B cell (primary cell): ENCODE data around the gene KCNK1. TPM values are rescaled to one million over a fixed set of nuclear protein-coding genes. Genes with fewer than 3 reads are reported as not detected.

Experiments used
- ATAC-seq: fragments of 200-7000 bp; cut with Tn5 transposase; one replicate; pipeline ENCODE4 v1.10.0; 2021; ENCODE audit warnings: low read depth, mild to moderate bottlenecking, moderate number of reproducible peaks, moderate library complexity
- CTCF ChIA-PET: fragments of 350-600 bp; sonication (Branson Sonifier 250); formaldehyde crosslinking; loops from one replicate; lab custom pipeline; 2021; ENCODE audit warnings: antibody characterized with exemption, inconsistent platforms; lab: Charles Lee
- POLR2A ChIA-PET: fragments of 350-600 bp; sonication (Branson Sonifier 250); formaldehyde crosslinking; loops from one replicate; lab custom pipeline; 2021; ENCODE audit warnings: antibody characterized with exemption; lab: Charles Lee
- DNase-seq: peaks from one replicate; pipeline ENCODE4 v3.0.0; 2013
- H2AFZ ChIP-seq: 2 replicates; pipeline ENCODE4 v1.6.1; 2012; ENCODE audit warnings: mild to moderate bottlenecking, low read depth, low read length; ENCODE audit not compliant: insufficient read depth, poor library complexity, severe bottlenecking
- H3K27ac ChIP-seq, 2 donors: 1 replicate in 1 of 2; 2 replicates in 1 of 2; pipeline ENCODE4 v1.5.1; 2012 to 2013; ENCODE audit warnings: low read length in 2 of 2, mild to moderate bottlenecking in 2 of 2, moderate library complexity in 1 of 2
- H3K27me3 ChIP-seq, 4 experiments: fragments of 200-600 bp in 1 of 4; sonication (generic) in 1 of 4; replicated peaks in 1 of 4; 1 replicate in 2 of 4; 2 replicates in 2 of 4; pipeline versions ENCODE4 v1.6.1 to v1.7.0; 2013 to 2016; ENCODE audit warnings: low read length in 3 of 4, mild to moderate bottlenecking in 2 of 4, mixed read lengths in 1 of 4, moderate library complexity in 1 of 4; ENCODE audit not compliant: insufficient read depth in 4 of 4, control insufficient read depth in 3 of 4; ENCODE audit errors: control extremely low read depth in 1 of 4
- H3K36me3 ChIP-seq, 2 experiments: replicated peaks in 1 of 2; 1 replicate in 1 of 2; 2 replicates in 1 of 2; pipeline versions ENCODE4 v1.6.1 to v1.7.1; 2013; ENCODE audit warnings: low read length in 1 of 2; ENCODE audit not compliant: insufficient read depth in 2 of 2, control insufficient read depth in 1 of 2; ENCODE audit errors: control extremely low read depth in 1 of 2, extremely low read depth in 1 of 2
- H3K4me1 ChIP-seq, 2 donors: fragments of 200-600 bp in 1 of 2; sonication (generic) in 1 of 2; 1 replicate in 1 of 2; 2 replicates in 1 of 2; pipeline versions ENCODE4 v1.5.1 to v1.6.1; 2013 to 2017; ENCODE audit warnings: low read length in 2 of 2; ENCODE audit not compliant: control insufficient read depth in 2 of 2, insufficient read depth in 2 of 2
- H3K4me2 ChIP-seq: replicated peaks from 2 replicates; pipeline ENCODE3; 2012; ENCODE audit warnings: mild to moderate bottlenecking, low read depth, low read length; ENCODE audit not compliant: poor library complexity, severe bottlenecking
- H3K4me3 ChIP-seq, 5 experiments: fragments of 200-600 bp in 1 of 5; sonication (generic) in 1 of 5; 1 replicate in 3 of 5; 2 replicates in 2 of 5; pipeline versions ENCODE4 v1.5.1 to v1.7.0; 2011 to 2016; ENCODE audit warnings: low read length in 4 of 5, mild to moderate bottlenecking in 4 of 5, low read depth in 2 of 5, control low read depth in 1 of 5, moderate library complexity in 1 of 5; ENCODE audit not compliant: insufficient read depth in 1 of 5; ENCODE audit errors: control extremely low read depth in 1 of 5, extremely low read depth in 1 of 5
- H3K79me2 ChIP-seq: fragments of 200-600 bp; sonication (generic); one replicate; pipeline ENCODE4 v1.6.0; 2016; ENCODE audit warnings: low read length; ENCODE audit not compliant: control insufficient read depth, insufficient read depth
- H3K9ac ChIP-seq: fragments of 200-600 bp; sonication (generic); 2 replicates; pipeline ENCODE4 v1.6.1; 2017; ENCODE audit warnings: mild to moderate bottlenecking, low read length, moderate library complexity
- H3K9me3 ChIP-seq, 3 donors: one replicate each; pipeline versions ENCODE4 v1.6.1 to v1.7.1; 2013; ENCODE audit warnings: low read length in 2 of 3; ENCODE audit not compliant: control insufficient read depth in 2 of 3, insufficient read depth in 1 of 3; ENCODE audit errors: control extremely low read depth in 1 of 3
- H4K20me1 ChIP-seq: 2 replicates; pipeline ENCODE4 v1.6.0; 2012; ENCODE audit warnings: mild to moderate bottlenecking, low read length; ENCODE audit not compliant: insufficient read depth, control insufficient read depth, poor library complexity, severe bottlenecking
- H3K27ac Mint-ChIP-seq: one replicate; pipeline ENCODE4 v1.8.0; 2021; ENCODE audit warnings: mixed read lengths
- H3K27me3 Mint-ChIP-seq: one replicate; pipeline ENCODE4 v1.8.0; 2021; ENCODE audit warnings: mixed read lengths
- H3K4me1 Mint-ChIP-seq: one replicate; pipeline ENCODE4 v1.8.0; 2021; ENCODE audit warnings: mixed read lengths
- H3K4me3 Mint-ChIP-seq: one replicate; pipeline ENCODE4 v1.8.0; 2021; ENCODE audit warnings: mixed read lengths
- H3K9me3 Mint-ChIP-seq: one replicate; pipeline ENCODE4 v1.8.0; 2022; ENCODE audit warnings: mixed read lengths; ENCODE audit not compliant: insufficient read depth
- CTCF ChIP-seq: fragments of 200-600 bp; IDR thresholded peaks from one replicate; pipeline ENCODE4 v1.8.0; 2022; ENCODE audit warnings: antibody characterized with exemption, mild to moderate bottlenecking
- EZH2 ChIP-seq: IDR thresholded peaks from 2 replicates; pipeline ENCODE4 v1.6.1; 2012; ENCODE audit warnings: borderline replicate concordance, low read depth, mild to moderate bottlenecking, moderate library complexity, low read length; ENCODE audit not compliant: insufficient read depth, poor library complexity, severe bottlenecking
- WGBS: methylation state at CpG from one replicate; pipeline ENCODE4 v1.1.5; 2013; ENCODE audit warnings: missing lambda C conversion rate; ENCODE audit not compliant: insufficient coverage; 5-methylcytosine and 5-hydroxymethylcytosine counted together
- intact Hi-C: fragments of 100-400 bp; cut with micrococcal nuclease; formaldehyde crosslinking; loops from one replicate; pipeline ENCODE4 v1.10.0; 2022
- polyA plus RNA-seq: library from polyadenylated mRNA; depleted of rRNA; stranded (reverse); fragments of >200 nt; gene quantifications from 2 replicates; pipeline ENCODE4 v1.2.3, GENCODE V29; 2012
- total RNA-seq, 2 donors: library from RNA; stranded (reverse); fragments of 120-200 nt in 1 of 2; gene quantifications; 1 replicate in 1 of 2; 2 replicates in 1 of 2; pipeline versions ENCODE4 v1.2.3 to v1.2.4, GENCODE V29; 2013 to 2022

Gene KCNK1
- total and polyA plus RNA-seq, 2 donors (not counting 1 experiment from before 2014, with no cell fraction given): not detected

- Histone ChIP-seq H3K27me3 (no peaks in the 10 kb centered on the region), H3K9ac (no peak overlapping the region), H4K20me1 (no peaks in the 10 kb centered on the region), H3K9me3 (no peaks in the 10 kb centered on the region), H3K4me3 (no peak overlapping the region), H3K4me1 (no peaks in the 10 kb centered on the region), H3K27ac (no peak overlapping the region), H3K36me3 (no peaks in the 10 kb centered on the region), H2AFZ (no peak overlapping the region), H3K4me2 (no peak overlapping the region), H3K79me2 (no peaks in the 10 kb centered on the region)
- Mint-ChIP-seq H3K9me3 (no peaks in the 10 kb centered on the region), H3K4me1 (no peaks in the 10 kb centered on the region), H3K27ac (no peak overlapping the region), H3K4me3 (no peak overlapping the region), H3K27me3 (peaks cover 4% of the 10 kb centered on the region)
- DNase-seq (no peak), ATAC-seq (no peak)
- ChIA-PET CTCF (no interaction called here), POLR2A (no interaction called here)
- intact Hi-C loops: no loop called here
- no peak for TF ChIP-seq EZH2
- TF ChIP-seq CTCF: no peak
- 63% methylated on average over 1 of the region's 7 CpGs for WGBS
These were observed 63.9 kb downstream of the KCNK1 start for GRCh38 chr1:233677690-233678354.

GRCh38 chr1:233679030-233679429, 65.1 kb downstream of the KCNK1 start:
- Histone ChIP-seq H3K79me2 (no peaks in the 10 kb centered on the region), H3K9ac (no peak overlapping the region), H3K36me3 (no peaks in the 10 kb centered on the region), H3K4me3 (no peak overlapping the region), H3K9me3 (no peaks in the 10 kb centered on the region), H4K20me1 (no peaks in the 10 kb centered on the region), H2AFZ (no peak overlapping the region), H3K27ac (no peak overlapping the region), H3K27me3 (no peaks in the 10 kb centered on the region), H3K4me1 (no peaks in the 10 kb centered on the region), H3K4me2 (no peak overlapping the region)
- ATAC-seq: no peak
- Mint-ChIP-seq H3K27me3 (peaks cover 4% of the 10 kb centered on the region), H3K9me3 (no peaks in the 10 kb centered on the region), H3K4me3 (no peak overlapping the region), H3K27ac (no peak overlapping the region), H3K4me1 (no peaks in the 10 kb centered on the region)
- CTCF ChIA-PET: interaction anchor here (0.5 kb wide), 1 partner anchor 467 kb away, joined by 4 read pairs; no protein-coding TSS in a partner anchor
- whole genome bisulfite sequencing: no CpG with 5 or more reads among the region's 6 CpGs
- POLR2A ChIA-PET: no interaction called here
- no peak for TF ChIP-seq CTCF
- no peak for TF ChIP-seq EZH2
- intact Hi-C loops: no loop called here
- DNase-seq: no peak
